ENCODE data around the gene OS9.

- TF ChIP-seq, protein P1, sequence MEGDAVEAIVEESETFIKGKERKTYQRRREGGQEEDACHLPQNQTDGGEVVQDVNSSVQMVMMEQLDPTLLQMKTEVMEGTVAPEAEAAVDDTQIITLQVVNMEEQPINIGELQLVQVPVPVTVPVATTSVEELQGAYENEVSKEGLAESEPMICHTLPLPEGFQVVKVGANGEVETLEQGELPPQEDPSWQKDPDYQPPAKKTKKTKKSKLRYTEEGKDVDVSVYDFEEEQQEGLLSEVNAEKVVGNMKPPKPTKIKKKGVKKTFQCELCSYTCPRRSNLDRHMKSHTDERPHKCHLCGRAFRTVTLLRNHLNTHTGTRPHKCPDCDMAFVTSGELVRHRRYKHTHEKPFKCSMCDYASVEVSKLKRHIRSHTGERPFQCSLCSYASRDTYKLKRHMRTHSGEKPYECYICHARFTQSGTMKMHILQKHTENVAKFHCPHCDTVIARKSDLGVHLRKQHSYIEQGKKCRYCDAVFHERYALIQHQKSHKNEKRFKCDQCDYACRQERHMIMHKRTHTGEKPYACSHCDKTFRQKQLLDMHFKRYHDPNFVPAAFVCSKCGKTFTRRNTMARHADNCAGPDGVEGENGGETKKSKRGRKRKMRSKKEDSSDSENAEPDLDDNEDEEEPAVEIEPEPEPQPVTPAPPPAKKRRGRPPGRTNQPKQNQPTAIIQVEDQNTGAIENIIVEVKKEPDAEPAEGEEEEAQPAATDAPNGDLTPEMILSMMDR (IDR thresholded peaks at IDR 0.05), result no peak
- TF ChIP-seq POLR2A (IDR thresholded peaks at IDR 0.05), result no peak
- no peak for TF ChIP-seq EP300 (IDR thresholded peaks at IDR 0.05)
These were observed 57.5 kb downstream of the OS9 start for GRCh38 chr12:57751432-57751787.
